Aorta (tissue), 5 donors: ENCODE data around the gene CDK5R2. TPM values are rescaled to one million over a fixed set of nuclear protein-coding genes. Genes with fewer than 3 reads are reported as not detected.
A peak's percentile ranks its signal among the peaks of the same experiment; 100 is the strongest.

Experiments
- ATAC-seq: fragments of 200-7000 bp; cut with Tn5 transposase; one replicate; pipeline ENCODE4 v1.9.1; 2022; ENCODE audit warnings: moderate library complexity; ENCODE audit not compliant: low FRiP score
- DNase-seq, 2 donors: peaks; one replicate each; pipeline ENCODE4 v3.0.0-alpha.2; 2020
- H3K27ac ChIP-seq, 2 donors: one replicate each; pipeline ENCODE4 v1.5.1; 2013; ENCODE audit warnings: low read length in 2 of 2, mild to moderate bottlenecking in 2 of 2, moderate library complexity in 2 of 2, control low read depth in 1 of 2, inconsistent platforms in 1 of 2, low read depth in 1 of 2
- H3K27me3 ChIP-seq, 2 donors: one replicate each; pipeline ENCODE4 v1.6.1; 2013; ENCODE audit warnings: control low read depth in 1 of 2, low read length in 1 of 2, mild to moderate bottlenecking in 1 of 2, moderate library complexity in 1 of 2; ENCODE audit not compliant: insufficient read depth in 2 of 2, control insufficient read depth in 1 of 2
- H3K36me3 ChIP-seq, 2 donors: one replicate each; pipeline ENCODE4 v1.6.1; 2013; ENCODE audit warnings: control low read depth in 1 of 2, low read length in 1 of 2, mild to moderate bottlenecking in 1 of 2; ENCODE audit not compliant: insufficient read depth in 2 of 2, control insufficient read depth in 1 of 2
- H3K4me1 ChIP-seq, 2 donors: one replicate each; pipeline ENCODE4 v1.6.1; 2013; ENCODE audit warnings: low read length in 2 of 2, control low read depth in 1 of 2, mild to moderate bottlenecking in 1 of 2, moderate library complexity in 1 of 2; ENCODE audit not compliant: insufficient read depth in 2 of 2, control insufficient read depth in 1 of 2
- H3K4me3 ChIP-seq, 2 donors: one replicate each; pipeline ENCODE4 v1.5.1; 2013; ENCODE audit warnings: low read length in 2 of 2, control low read depth in 1 of 2, mild to moderate bottlenecking in 1 of 2
- H3K9me3 ChIP-seq: one replicate; pipeline ENCODE4 v1.6.1; 2013; ENCODE audit warnings: mild to moderate bottlenecking, low read length; ENCODE audit not compliant: control insufficient read depth
- WGBS, 2 donors: extraction: QIAGEN DNeasy Blood & Tissue Kit; methylation state at CpG; one replicate each; pipeline ENCODE4 v1.1.7; 2013; 5-methylcytosine and 5-hydroxymethylcytosine counted together
- intact Hi-C, 2 donors: fragments of 100-400 bp; cut with DNase I; formaldehyde crosslinking; loops; one replicate each; pipeline versions ENCODE4 v1.14.2 to v1.15.0; 2022
- polyA plus RNA-seq, 2 donors: library from polyadenylated mRNA; stranded (reverse); fragments of 200-250 nt; gene quantifications; one replicate each; pipeline ENCODE4 v1.2.3, GENCODE V29; 2013
- total RNA-seq, 2 donors: library from RNA; stranded (reverse); fragmentation: NEBNext Ultra II Directional; extraction: Animal tissue kit (Norgen Biotek cat#: 25700); gene quantifications; one replicate each; pipeline ENCODE4 v1.2.1, GENCODE V29; 2021
- donor health status: healthy with polysubstance abuse.
- donor health status: Bipolar disorder and iron deficiency.
- donor health status: DM: no; HTN: no; CAD: no.
- donor health status: DM: no; HTN: no; CAD: no.
- donor health status: DM: yes; HTN: yes; CAD: no.

CDK5R2 gene
- total and polyA plus RNA-seq, 4 donors, result not detected

GRCh38 chr2:218983934-218984238 lies 24.4 kb downstream of the CDK5R2 start:
- intact Hi-C loops, result no loop called here
- WGBS, 2 donors, result 10 to 15% methylated on average over 10 of the region's 10 CpGs
- H3K4me1 ChIP-seq, result no peaks in the 10 kb centered on the region
- H3K36me3 ChIP-seq, result no peaks in the 10 kb centered on the region
- no peak overlapping the region for H3K4me3 ChIP-seq
- no peak for DNase-seq
- no peaks in the 10 kb centered on the region for H3K9me3 ChIP-seq
- no peak overlapping the region for H3K27ac ChIP-seq
- H3K27me3 ChIP-seq, result peaks cover 0 to 2% of the 10 kb centered on the region in 2 donors
- no peak for ATAC-seq

GRCh38 chr2:218984239-218985020 lies 25.0 kb downstream of the CDK5R2 start:
- H3K4me1 ChIP-seq, result no peaks in the 10 kb centered on the region
- H3K4me3 ChIP-seq, result no peak overlapping the region
- peak; percentile 15 for ATAC-seq
- 1% methylated on average over 48 to 50 of the region's 50 CpGs for WGBS, 2 donors
- peaks cover 0 to 2% of the 10 kb centered on the region in 2 donors for H3K27me3 ChIP-seq
- H3K9me3 ChIP-seq, result no peaks in the 10 kb centered on the region
- H3K27ac ChIP-seq, result no peak overlapping the region
- H3K36me3 ChIP-seq, result no peaks in the 10 kb centered on the region
- DNase-seq, result peak; percentile 35 to 74
- intact Hi-C loops, result no loop called here

GRCh38 chr2:218985021-218985324 lies 25.5 kb downstream of the CDK5R2 start, which contains the start of gene FEV:
Gene FEV (minus strand): TSS chr2:218985184. CDS start chr2:218985075, 109 bp downstream.
- no peaks in the 10 kb centered on the region for H3K9me3 ChIP-seq
- no peak within 1 kb of the TSS for H3K4me3 ChIP-seq
- intact Hi-C loops, result no loop called here
- peaks cover 0 to 2% of the 10 kb centered on the region in 2 donors for H3K27me3 ChIP-seq
- H3K4me1 ChIP-seq, result no peaks in the 10 kb centered on the region
- H3K27ac ChIP-seq, result no peak within 1 kb of the TSS
- ATAC-seq, result no peak
- DNase-seq, result peak; percentile 32 to 66
- 0 to 1% methylated on average over 17 to 32 of the region's 32 CpGs for WGBS, 2 donors
- H3K36me3 ChIP-seq, result no peaks in the 10 kb centered on the region

- 9 to 13% methylated on average over 27 to 49 of the region's 49 CpGs for WGBS, 2 donors
- H3K4me1 ChIP-seq, result no peaks in the 10 kb centered on the region
- ATAC-seq (no peak), DNase-seq (peak; percentile 18 to 39)
- peaks cover 0 to 2% of the 10 kb centered on the region in 2 donors for H3K27me3 ChIP-seq
- intact Hi-C loops, result no loop called here
- no peaks in the 10 kb centered on the region for H3K9me3 ChIP-seq
- no peak overlapping the region for H3K4me3 ChIP-seq
- no peaks in the 10 kb centered on the region for H3K36me3 ChIP-seq
- no peak overlapping the region for H3K27ac ChIP-seq
These were observed 26.0 kb downstream of the CDK5R2 start for GRCh38 chr2:218985325-218986091.

GRCh38 chr2:218986148-218986761 lies 26.8 kb downstream of the CDK5R2 start:
- Histone ChIP-seq H3K4me1 (no peaks in the 10 kb centered on the region), H3K36me3 (no peaks in the 10 kb centered on the region), H3K27ac (no peak overlapping the region), H3K9me3 (no peaks in the 10 kb centered on the region), H3K27me3 (peaks cover 0 to 2% of the 10 kb centered on the region in 2 donors), H3K4me3 (no peak overlapping the region)
- DNase-seq, result peak; percentile 26 to 30
- 65 to 69% methylated on average over 4 of the region's 4 CpGs for WGBS, 2 donors
- no peak for ATAC-seq
- intact Hi-C loops, result no loop called here

GRCh38 chr2:218988164-218988563 lies 28.7 kb downstream of the CDK5R2 start:
- H3K36me3 ChIP-seq, result no peaks in the 10 kb centered on the region
- 38 to 46% methylated on average over 3 of the region's 3 CpGs for WGBS, 2 donors
- no peaks in the 10 kb centered on the region for H3K9me3 ChIP-seq
- no peak overlapping the region for H3K4me3 ChIP-seq
- no peak overlapping the region for H3K27ac ChIP-seq
- H3K4me1 ChIP-seq, result no peaks in the 10 kb centered on the region
- intact Hi-C loops, result no loop called here
- peak in 1 of 2 donors; percentile 31 for DNase-seq
- peaks cover 0 to 2% of the 10 kb centered on the region in 2 donors for H3K27me3 ChIP-seq
- no peak for ATAC-seq

- peaks cover 0 to 2% of the 10 kb centered on the region in 2 donors for H3K27me3 ChIP-seq
- ATAC-seq, result no peak
- H3K9me3 ChIP-seq, result no peaks in the 10 kb centered on the region
- H3K36me3 ChIP-seq, result no peaks in the 10 kb centered on the region
- WGBS, 2 donors, result 41 to 45% methylated on average over 2 of the region's 2 CpGs
- H3K4me1 ChIP-seq, result no peaks in the 10 kb centered on the region
- intact Hi-C loops, result no loop called here
- H3K27ac ChIP-seq, result no peak overlapping the region
- H3K4me3 ChIP-seq, result no peak overlapping the region
- peak in 1 of 2 donors; percentile 22 for DNase-seq
These were observed 29.2 kb downstream of the CDK5R2 start for GRCh38 chr2:218988650-218989049.

GRCh38 chr2:218990052-218990451 lies 30.6 kb downstream of the CDK5R2 start:
- no peaks in the 10 kb centered on the region for H3K36me3 ChIP-seq
- no peak overlapping the region for H3K4me3 ChIP-seq
- 14 to 20% methylated on average over 9 of the region's 9 CpGs for WGBS, 2 donors
- H3K4me1 ChIP-seq, result no peaks in the 10 kb centered on the region
- H3K27ac ChIP-seq, result no peak overlapping the region
- H3K9me3 ChIP-seq, result no peaks in the 10 kb centered on the region
- DNase-seq (no peak), ATAC-seq (no peak)
- intact Hi-C loops, result loop anchor here in 1 of 2 donors (10.0 kb wide), 1 partner anchor 165 kb away; no protein-coding TSS in a partner anchor
- peaks cover 0 to 2% of the 10 kb centered on the region in 2 donors for H3K27me3 ChIP-seq
